NCI-H2107 (cell line): ENCODE data around the gene CRYBB2.
"Not testable (repeated sequence)": the region's sequence is repeated elsewhere in the genome, so short reads cannot be mapped to it uniquely, and the experiment has no call there.

ENCODE experiments used
- DNase-seq: peaks from one replicate; lab custom pipeline; 2025; lab: John Stamatoyannopoulos, UW

The CRYBB2 gene

GRCh38 chr22:25233706-25234105 lies 14.3 kb downstream of the CRYBB2 start:
- DNase-seq: not testable (repeated sequence)

- peak; percentile 76 for DNase-seq
Measured at GRCh38 chr22:25235547-25236290, 16.3 kb downstream of the CRYBB2 start.

- DNase-seq: no peak
Measured at GRCh38 chr22:25236417-25236816, 17.0 kb downstream of the CRYBB2 start.

GRCh38 chr22:25237503-25237902 lies 18.1 kb downstream of the CRYBB2 start:
- no peak for DNase-seq

GRCh38 chr22:25238058-25238457 lies 18.6 kb downstream of the CRYBB2 start:
- DNase-seq: not testable (repeated sequence)

- not testable (repeated sequence) for DNase-seq
Measured at GRCh38 chr22:25255169-25255568, 35.7 kb downstream of the CRYBB2 start.

- DNase-seq: not testable (repeated sequence)
Measured at GRCh38 chr22:25267567-25267966, 48.1 kb downstream of the CRYBB2 start.

GRCh38 chr22:25268902-25269301 lies 49.5 kb downstream of the CRYBB2 start:
- not testable (repeated sequence) for DNase-seq

GRCh38 chr22:25270061-25270460 lies 50.6 kb downstream of the CRYBB2 start:
- DNase-seq: not testable (repeated sequence)

GRCh38 chr22:25273231-25273630 lies 53.8 kb downstream of the CRYBB2 start:
- not testable (repeated sequence) for DNase-seq

GRCh38 chr22:25273928-25274327 lies 54.5 kb downstream of the CRYBB2 start:
- DNase-seq: not testable (repeated sequence)

- DNase-seq: not testable (repeated sequence)
Measured at GRCh38 chr22:25280118-25280517, 60.7 kb downstream of the CRYBB2 start.
